Mononuclear cell (primary cell): ENCODE data around the gene CHTOP. TPM values are rescaled to one million over a fixed set of nuclear protein-coding genes. Genes with fewer than 3 reads are reported as not detected.
"Not testable (repeated sequence)": the region's sequence is repeated elsewhere in the genome, so short reads cannot be mapped to it uniquely, and the experiment has no call there.

Source experiments
- H3K27me3 ChIP-seq: 2 replicates; pipeline ENCODE4 v1.6.0; 2011; ENCODE audit warnings: low read length, control low read depth; ENCODE audit not compliant: insufficient read depth
- H3K4me1 ChIP-seq: 2 replicates; pipeline ENCODE4 v1.5.1; 2011; ENCODE audit warnings: mild to moderate bottlenecking, low read length, control low read depth; ENCODE audit not compliant: insufficient read depth
- H3K4me3 ChIP-seq: 2 replicates; pipeline ENCODE4 v1.5.1; 2011; ENCODE audit warnings: mild to moderate bottlenecking, low read length, moderate library complexity
- H3K9me3 ChIP-seq: 2 replicates; pipeline ENCODE4 v1.5.1; 2011; ENCODE audit warnings: low read depth, mild to moderate bottlenecking, control low read depth, low read length
- total RNA-seq: library from RNA; depleted of rRNA; stranded (reverse); fragments of >200 nt; gene quantifications from one replicate; pipeline ENCODE4 v1.2.3, GENCODE V29; 2012

Gene CHTOP
- total RNA-seq, 1 donor, result 75.2 TPM

GRCh38 chr1:153636312-153636711 is 2.4 kb downstream of the CHTOP start:
- no peaks in the 10 kb centered on the region for H3K27me3 ChIP-seq

GRCh38 chr1:153638261-153638660 is 4.4 kb downstream of the CHTOP start:
- H3K27me3 ChIP-seq, result no peaks in the 10 kb centered on the region
- H3K4me3 ChIP-seq, result no peak overlapping the region
- H3K4me1 ChIP-seq, result peaks cover 24% of the 10 kb centered on the region
- no peaks in the 10 kb centered on the region for H3K9me3 ChIP-seq

More at GRCh38 chr1:153636312-153636711, 2.4 kb downstream of the CHTOP start:
- Histone ChIP-seq H3K4me1 (peaks cover 28% of the 10 kb centered on the region), H3K4me3 (no peak overlapping the region), H3K9me3 (no peaks in the 10 kb centered on the region)

GRCh38 chr1:153639280-153639679 is 5.4 kb downstream of the CHTOP start:
- H3K4me1 ChIP-seq, result peaks cover 20% of the 10 kb centered on the region
- no peak overlapping the region for H3K4me3 ChIP-seq
- no peaks in the 10 kb centered on the region for H3K27me3 ChIP-seq
- no peaks in the 10 kb centered on the region for H3K9me3 ChIP-seq

- H3K4me3 ChIP-seq, H3K9me3 ChIP-seq, H3K27me3 ChIP-seq: not testable (repeated sequence)
- H3K4me1 ChIP-seq, result peaks cover 21% of the 10 kb centered on the region
Measured at GRCh38 chr1:153640213-153640612, 6.3 kb downstream of the CHTOP start.

- Histone ChIP-seq H3K9me3 (no peaks in the 10 kb centered on the region), H3K4me3 (no peak overlapping the region), H3K27me3 (no peaks in the 10 kb centered on the region), H3K4me1 (peaks cover 21% of the 10 kb centered on the region)
Measured at GRCh38 chr1:153640861-153641260, 7.0 kb downstream of the CHTOP start.

GRCh38 chr1:153642161-153642560 is 8.3 kb downstream of the CHTOP start:
- Histone ChIP-seq H3K4me1 (peaks cover 28% of the 10 kb centered on the region), H3K27me3 (no peaks in the 10 kb centered on the region), H3K4me3 (no peak overlapping the region), H3K9me3 (no peaks in the 10 kb centered on the region)

GRCh38 chr1:153643100-153643499 is 9.2 kb downstream of the CHTOP start:
- Histone ChIP-seq H3K27me3 (no peaks in the 10 kb centered on the region), H3K4me3 (no peak overlapping the region), H3K9me3 (no peaks in the 10 kb centered on the region), H3K4me1 (peaks cover 32% of the 10 kb centered on the region)

- Histone ChIP-seq H3K9me3 (no peaks in the 10 kb centered on the region), H3K4me3 (no peak overlapping the region), H3K4me1 (peaks cover 32% of the 10 kb centered on the region), H3K27me3 (no peaks in the 10 kb centered on the region)
Measured at GRCh38 chr1:153643816-153644215, 9.9 kb downstream of the CHTOP start.

GRCh38 chr1:153646672-153647345 is 12.9 kb downstream of the CHTOP start:
- Histone ChIP-seq H3K4me1 (peaks cover 36% of the 10 kb centered on the region), H3K9me3 (no peaks in the 10 kb centered on the region), H3K27me3 (no peaks in the 10 kb centered on the region), H3K4me3 (no peak overlapping the region)

- Histone ChIP-seq H3K9me3 (no peaks in the 10 kb centered on the region), H3K4me3 (no peak overlapping the region), H3K4me1 (peaks cover 36% of the 10 kb centered on the region), H3K27me3 (no peaks in the 10 kb centered on the region)
Measured at GRCh38 chr1:153647346-153647714, 13.5 kb downstream of the CHTOP start.

GRCh38 chr1:153648000-153648643 is 14.3 kb downstream of the CHTOP start:
- Histone ChIP-seq H3K4me1 (peaks cover 42% of the 10 kb centered on the region), H3K9me3 (no peaks in the 10 kb centered on the region), H3K27me3 (no peaks in the 10 kb centered on the region), H3K4me3 (no peak overlapping the region)

- no peaks in the 10 kb centered on the region for H3K27me3 ChIP-seq
Measured at GRCh38 chr1:153649137-153649862, 15.4 kb downstream of the CHTOP start.

GRCh38 chr1:153649863-153650235 is 16.0 kb downstream of the CHTOP start:
- Histone ChIP-seq H3K4me3 (no peak overlapping the region), H3K27me3 (no peaks in the 10 kb centered on the region), H3K9me3 (no peaks in the 10 kb centered on the region), H3K4me1 (peaks cover 42% of the 10 kb centered on the region)

More at GRCh38 chr1:153649137-153649862, 15.4 kb downstream of the CHTOP start:
- no peaks in the 10 kb centered on the region for H3K9me3 ChIP-seq
- H3K4me1 ChIP-seq, result peaks cover 44% of the 10 kb centered on the region
- no peak overlapping the region for H3K4me3 ChIP-seq

GRCh38 chr1:153651771-153652170 is 17.9 kb downstream of the CHTOP start:
- Histone ChIP-seq H3K9me3 (no peaks in the 10 kb centered on the region), H3K4me1 (peaks cover 23% of the 10 kb centered on the region), H3K27me3 (no peaks in the 10 kb centered on the region), H3K4me3 (no peak overlapping the region)

GRCh38 chr1:153652805-153653500 is 19.1 kb downstream of the CHTOP start:
- H3K27me3 ChIP-seq, result no peaks in the 10 kb centered on the region
- H3K4me1 ChIP-seq, result peaks cover 18% of the 10 kb centered on the region
- no peak overlapping the region for H3K4me3 ChIP-seq
- no peaks in the 10 kb centered on the region for H3K9me3 ChIP-seq
